Measurements from ENCODE around the gene TRAF2. TPM values are rescaled to one million over a fixed set of nuclear protein-coding genes. Genes with fewer than 3 reads are reported as not detected.
A peak's percentile ranks its signal among the peaks of the same experiment; 100 is the strongest.
"Not testable (repeated sequence)": the region's sequence is repeated elsewhere in the genome, so short reads cannot be mapped to it uniquely, and the experiment has no call there.

TRAF2 gene
- polyA plus RNA-seq (2014; cell fraction: cytosol; rRNA removed): 37.1 and 39.3 TPM in 2 replicates
- 55.2 and 61.2 TPM in 2 replicates for polyA plus RNA-seq (2014; cell fraction: nucleus; rRNA removed)

- peak; percentile 98 for DNase-seq (ENCODE audit: low spot score)
These were observed at the start of gene TRAF2 for GRCh38 chr9:136885950-136886578. Gene TRAF2, plus strand, starts transcription at chr9:136886516. Its CDS starts 12,225 bp downstream, at chr9:136898741.

- DNase-seq (ENCODE audit: low spot score): no peak
These were observed 49.0 kb upstream of the TRAF2 start for GRCh38 chr9:136837146-136837855.

GRCh38 chr9:136837856-136838277 is 48.4 kb upstream of the TRAF2 start:
- DNase-seq (ENCODE audit: low spot score): not testable (repeated sequence)

- DNase-seq (ENCODE audit: low spot score): no peak
These were observed 47.7 kb upstream of the TRAF2 start for GRCh38 chr9:136838314-136839228.

- no peak for DNase-seq (ENCODE audit: low spot score)
These were observed 46.8 kb upstream of the TRAF2 start for GRCh38 chr9:136839229-136840139.

- DNase-seq (ENCODE audit: low spot score): no peak
These were observed 46.0 kb upstream of the TRAF2 start for GRCh38 chr9:136840140-136840876.

GRCh38 chr9:136840877-136841645 is 45.3 kb upstream of the TRAF2 start:
- peak; percentile 65 for DNase-seq (ENCODE audit: low spot score)

GRCh38 chr9:136841646-136842379 is 44.5 kb upstream of the TRAF2 start:
- not testable (repeated sequence) for DNase-seq (ENCODE audit: low spot score)

GRCh38 chr9:136842380-136842948 is 43.9 kb upstream of the TRAF2 start, which contains the start of gene AJM1:
Gene AJM1, plus strand, starts transcription at chr9:136842478. Its CDS starts 1,937 bp downstream, at chr9:136844415.
- peak; percentile 86 for DNase-seq (ENCODE audit: low spot score)

GRCh38 chr9:136843159-136843800 is 43.0 kb upstream of the TRAF2 start:
- DNase-seq (ENCODE audit: low spot score): not testable (repeated sequence)

- DNase-seq (ENCODE audit: low spot score): not testable (repeated sequence)
These were observed 42.2 kb upstream of the TRAF2 start for GRCh38 chr9:136843801-136844740.

- no peak for DNase-seq (ENCODE audit: low spot score)
These were observed 41.4 kb upstream of the TRAF2 start for GRCh38 chr9:136844761-136845464.

GRCh38 chr9:136845465-136846260 is 40.7 kb upstream of the TRAF2 start:
- no peak for DNase-seq (ENCODE audit: low spot score)

GRCh38 chr9:136846376-136847087 is 39.8 kb upstream of the TRAF2 start:
- DNase-seq (ENCODE audit: low spot score): no peak
